ENCODE data around the gene KIAA0753. TPM values are rescaled to one million over a fixed set of nuclear protein-coding genes. Genes with fewer than 3 reads are reported as not detected.

Gene KIAA0753
- total and polyA plus RNA-seq, 3 experiments from 2014 or later, result 1.8 to 20.8 (median 18.6) TPM

DNA sequence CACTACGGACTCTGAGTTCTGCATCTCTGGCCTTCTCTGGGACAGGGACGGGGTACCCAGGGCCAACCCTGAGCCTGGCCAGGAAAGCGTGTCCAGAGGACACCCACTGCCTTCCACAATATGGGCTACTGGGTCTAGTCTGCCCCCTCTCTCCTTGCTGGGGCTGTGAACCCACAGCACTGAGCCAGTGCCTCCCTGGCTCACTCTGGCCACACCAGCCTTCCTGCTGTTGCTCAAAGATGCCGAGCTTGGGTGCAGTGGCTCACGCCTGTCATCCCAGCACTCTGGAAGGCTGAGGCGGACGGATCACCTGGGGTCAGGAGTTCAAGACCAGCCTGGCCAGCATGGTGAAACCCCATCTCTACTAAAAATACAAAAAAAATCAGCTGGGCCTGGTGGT is 108.9 kb downstream of the KIAA0753 start:
- CTCF ChIA-PET, result no interaction called here
- Histone ChIP-seq H3K36me3 (ENCODE audit: insufficient read depth, low read length) (no peaks in the 10 kb centered on the region), H3K4me3 (ENCODE audit: low read length) (no peak overlapping the region), H3K27me3 (ENCODE audit: insufficient read depth, low read length, poor library complexity, severe bottlenecking) (no peaks in the 10 kb centered on the region), H3K27ac (ENCODE audit: low read depth, low read length) (no peak overlapping the region), H3K9me3 (ENCODE audit: low read length) (no peaks in the 10 kb centered on the region), H3K4me1 (ENCODE audit: insufficient read depth, low read length) (no peaks in the 10 kb centered on the region)
- POLR2A ChIA-PET, result no interaction called here
- DNase-seq, result no peak
- no peaks in the 10 kb centered on the region for H3K36me3 Mint-ChIP-seq
- H3K4me3 Mint-ChIP-seq, result no peak overlapping the region
- no peak overlapping the region for H3K27ac Mint-ChIP-seq
- H3K9me3 Mint-ChIP-seq, result no peaks in the 10 kb centered on the region
- peaks cover under 1 to 5% of the 10 kb centered on the region in 2 donors for H3K27me3 Mint-ChIP-seq
- H3K4me1 Mint-ChIP-seq, result no peaks in the 10 kb centered on the region

DNA sequence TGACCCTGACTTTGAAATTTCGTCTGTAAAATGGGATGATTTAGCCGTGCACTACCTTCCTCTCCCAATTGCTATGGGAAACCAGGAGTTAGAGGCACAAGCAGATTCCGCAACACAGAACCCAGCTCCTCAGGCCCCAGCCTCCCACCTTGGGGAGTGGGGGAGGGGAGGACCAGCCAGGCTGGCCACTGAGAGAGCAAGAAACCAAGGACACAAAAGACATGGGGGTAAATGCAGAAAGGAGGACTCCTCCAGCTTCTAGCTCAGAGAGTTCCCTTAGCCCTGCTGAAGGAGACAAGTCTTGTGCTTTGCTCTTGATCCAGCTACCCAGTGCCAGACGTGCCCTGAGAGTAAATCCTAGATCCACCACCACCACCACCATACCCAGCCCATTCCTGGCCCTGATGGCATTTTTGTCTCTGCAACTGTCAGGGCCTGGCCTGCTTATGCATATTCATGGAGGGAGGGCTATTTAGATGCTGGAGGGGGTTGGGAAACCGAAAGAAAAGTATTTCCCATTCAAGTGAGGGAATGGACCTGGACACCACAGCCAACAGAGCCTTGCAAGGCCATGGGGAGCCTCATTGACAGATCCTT is 110.1 kb downstream of the KIAA0753 start:
- CTCF ChIA-PET, result no interaction called here
- Mint-ChIP-seq H3K36me3 (no peaks in the 10 kb centered on the region), H3K27me3 (peaks cover 0 to 5% of the 10 kb centered on the region in 2 donors), H3K27ac (no peak overlapping the region), H3K9me3 (no peaks in the 10 kb centered on the region), H3K4me3 (no peak overlapping the region), H3K4me1 (no peaks in the 10 kb centered on the region)
- Histone ChIP-seq H3K27me3 (ENCODE audit: insufficient read depth, low read length, poor library complexity, severe bottlenecking) (no peaks in the 10 kb centered on the region), H3K27ac (ENCODE audit: low read depth, low read length) (no peak overlapping the region), H3K36me3 (ENCODE audit: insufficient read depth, low read length) (no peaks in the 10 kb centered on the region), H3K4me1 (ENCODE audit: insufficient read depth, low read length) (no peaks in the 10 kb centered on the region), H3K4me3 (ENCODE audit: low read length) (no peak overlapping the region), H3K9me3 (ENCODE audit: low read length) (no peaks in the 10 kb centered on the region)
- DNase-seq, result no peak
- POLR2A ChIA-PET, result no interaction called here

DNA sequence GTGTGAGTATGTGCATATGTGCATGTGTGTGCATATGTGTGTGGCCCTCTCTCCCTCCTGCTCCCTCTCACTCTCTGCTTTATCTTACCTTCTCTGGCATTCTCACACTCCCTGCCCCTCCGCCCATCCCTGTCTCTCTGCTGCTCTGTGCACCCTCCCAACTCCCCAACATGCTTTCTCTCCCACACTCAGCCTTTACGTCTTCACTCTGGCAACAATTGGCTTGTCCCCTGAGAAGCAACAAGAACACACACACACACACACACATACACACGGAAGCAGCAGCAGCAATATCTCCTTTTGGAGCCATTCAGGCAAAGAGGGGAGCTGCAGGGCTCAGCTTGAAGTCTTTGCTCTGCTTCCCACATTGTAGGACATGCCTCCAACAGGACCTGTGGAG is 112.0 kb downstream of the KIAA0753 start:
- Mint-ChIP-seq H3K4me1 (no peaks in the 10 kb centered on the region), H3K4me3 (no peak overlapping the region), H3K36me3 (no peaks in the 10 kb centered on the region), H3K9me3 (no peaks in the 10 kb centered on the region), H3K27me3 (peaks cover 0 to 7% of the 10 kb centered on the region in 2 donors), H3K27ac (no peak overlapping the region)
- ChIA-PET CTCF (no interaction called here), POLR2A (no interaction called here)
- no peak for DNase-seq
- H3K36me3 ChIP-seq (ENCODE audit: insufficient read depth, low read length), result no peaks in the 10 kb centered on the region
- no peaks in the 10 kb centered on the region for H3K9me3 ChIP-seq (ENCODE audit: low read length)
- no peak overlapping the region for H3K27ac ChIP-seq (ENCODE audit: low read depth, low read length)
- H3K4me1 ChIP-seq (ENCODE audit: insufficient read depth, low read length), result no peaks in the 10 kb centered on the region
- no peak overlapping the region for H3K4me3 ChIP-seq (ENCODE audit: low read length)
- no peaks in the 10 kb centered on the region for H3K27me3 ChIP-seq (ENCODE audit: insufficient read depth, low read length, poor library complexity, severe bottlenecking)

Other genes starting within 250 kb of the KIAA0753 start
- not detected for gene AIPL1, start 205.6 kb downstream of the KIAA0753 start, total RNA-seq
- not detected for gene AIPL1, start 205.6 kb downstream of the KIAA0753 start, polyA plus RNA-seq
- gene PIMREG, start 196.3 kb downstream of the KIAA0753 start, total RNA-seq, result 1 to 10 TPM; 1.6 to 1.8 TPM
- gene PIMREG, start 196.3 kb downstream of the KIAA0753 start, polyA plus RNA-seq, result not detected
- under 1 TPM; 0.40 to 0.50 TPM for gene PITPNM3, start 84.2 kb downstream of the KIAA0753 start, total RNA-seq
- gene PITPNM3, start 84.2 kb downstream of the KIAA0753 start, polyA plus RNA-seq, result not detected
- gene TXNDC17, start 349 bp upstream of the KIAA0753 start, total RNA-seq, result 100 to 1,000 TPM; 105 to 110 TPM
- gene TXNDC17, start 349 bp upstream of the KIAA0753 start, polyA plus RNA-seq, result 98.0 TPM
- gene MED31, start 10.9 kb upstream of the KIAA0753 start, total RNA-seq, result 10 to 100 TPM; 24.8 to 29.5 TPM
- 36.5 TPM for gene MED31, start 10.9 kb upstream of the KIAA0753 start, polyA plus RNA-seq
- 1 to 10 TPM; 2.0 to 2.1 TPM for gene C17orf100, start 11.1 kb upstream of the KIAA0753 start, total RNA-seq
- gene C17orf100, start 11.1 kb upstream of the KIAA0753 start, polyA plus RNA-seq, result 4.7 TPM
- gene SLC13A5, start 72.7 kb upstream of the KIAA0753 start, total RNA-seq, result not detected
- not detected for gene SLC13A5, start 72.7 kb upstream of the KIAA0753 start, polyA plus RNA-seq
- gene XAF1, start 115.3 kb upstream of the KIAA0753 start, total RNA-seq, result 1 to 10 TPM; 5.8 TPM
- 45.8 TPM for gene XAF1, start 115.3 kb upstream of the KIAA0753 start, polyA plus RNA-seq
- not detected for gene FBXO39, start 135.5 kb upstream of the KIAA0753 start, total RNA-seq
- not detected for gene FBXO39, start 135.5 kb upstream of the KIAA0753 start, polyA plus RNA-seq
- gene TEKT1, start 191.0 kb upstream of the KIAA0753 start, total RNA-seq, result not detected
- not detected for gene TEKT1, start 191.0 kb upstream of the KIAA0753 start, polyA plus RNA-seq

Data from CD8-positive, alpha-beta memory T cell (primary cell).